ENCODE data around the gene PTPN12.

- TF ChIP-seq CTCF (IDR thresholded peaks at IDR 0.05 in 8 of 11, conservative IDR thresholded peaks at IDR 0.05 in 3 of 11) (no peak), POLR2A (IDR thresholded peaks at IDR 0.05) (no peak)
Observed at GRCh38 chr7:77548206-77548605, 11.1 kb downstream of the PTPN12 start.
